Sigmoid colon (tissue), 7 donors: Measurements from ENCODE around the gene NPB. TPM values are rescaled to one million over a fixed set of nuclear protein-coding genes. Genes with fewer than 3 reads are reported as not detected.

Source experiments
- DNase-seq: peaks from one replicate; pipeline ENCODE4 v3.0.0-alpha.2; 2019
- H3K27ac ChIP-seq, 4 donors: fragments of 200-600 bp; sonication (generic); one replicate each; pipeline ENCODE4 v1.5.1; 2016 to 2019; ENCODE audit warnings: mild to moderate bottlenecking in 1 of 4
- H3K27me3 ChIP-seq, 3 donors: fragments of 200-600 bp; sonication (generic); one replicate each; pipeline ENCODE4 v1.5.1; 2019; ENCODE audit warnings: mild to moderate bottlenecking in 1 of 3
- H3K36me3 ChIP-seq, 4 donors: fragments of 200-600 bp; sonication (generic); one replicate each; pipeline ENCODE4 v1.5.1; 2016 to 2019
- H3K4me1 ChIP-seq, 4 donors: fragments of 200-600 bp; sonication (generic); one replicate each; pipeline ENCODE4 v1.5.1; 2017 to 2019
- H3K4me3 ChIP-seq, 4 donors: fragments of 200-600 bp; sonication (generic); one replicate each; pipeline ENCODE4 v1.5.1; 2017 to 2019; ENCODE audit warnings: mild to moderate bottlenecking in 2 of 4, moderate library complexity in 1 of 4
- H3K9me3 ChIP-seq, 4 donors: fragments of 200-600 bp in 3 of 4; sonication (generic) in 3 of 4; one replicate each; pipeline versions ENCODE4 v1.5.1 to v1.6.1; 2013 to 2019
- CTCF ChIP-seq, 4 experiments: fragments of 450-650 bp in 3 of 4; fragments of 200-600 bp in 1 of 4; IDR thresholded peaks; one replicate each; pipeline ENCODE4 v1.5.1; 2016 to 2019; ENCODE audit warnings: antibody characterized with exemption in 4 of 4, mild to moderate bottlenecking in 3 of 4, moderate library complexity in 2 of 4
- EP300 ChIP-seq, 4 donors: sonication (generic); formaldehyde crosslinking; IDR thresholded peaks; one replicate each; pipeline ENCODE4 v1.6.1; 2017; ENCODE audit warnings: antibody characterized with exemption in 4 of 4
- POLR2A ChIP-seq, 2 donors: fragments of 450-650 bp; IDR thresholded peaks; one replicate each; pipeline ENCODE4 v1.6.1; 2016; ENCODE audit warnings: antibody characterized with exemption in 2 of 2, mild to moderate bottlenecking in 2 of 2, moderate library complexity in 2 of 2
- POLR2AphosphoS5 ChIP-seq, 4 donors: sonication (generic); formaldehyde crosslinking; IDR thresholded peaks; one replicate each; pipeline ENCODE4 v1.6.1; 2017; ENCODE audit warnings: antibody characterized with exemption in 4 of 4
- WGBS, 2 donors: extraction: QIAGEN DNeasy Blood & Tissue Kit; methylation state at CpG; one replicate each; pipeline ENCODE4 v1.1.7; 2013; 5-methylcytosine and 5-hydroxymethylcytosine counted together
- intact Hi-C: fragments of 100-400 bp; cut with DNase I; formaldehyde crosslinking; loops from one replicate; pipeline ENCODE4 v1.15.1; 2023
- polyA plus RNA-seq, 3 donors: library from polyadenylated mRNA; stranded (reverse); fragments of 200-250 nt; gene quantifications; one replicate each; pipeline ENCODE4 v1.2.3, GENCODE V29; 2013
- total RNA-seq, 4 donors: library from RNA; depleted of rRNA; stranded (reverse); fragments of >200 nt; gene quantifications; one replicate each; pipeline ENCODE4 v1.1.0, GENCODE V29; 2016
- donor health status: healthy with polysubstance abuse.
- donor health status: Bipolar disorder and iron deficiency.
- donor health status: healthy.

NPB gene
- total RNA-seq (1 to 10 TPM in 1 of 4 donors, under 1 TPM in 2, not detected in 1; 0.27 to 1.8 (median 0.71) TPM), polyA plus RNA-seq (under 1 TPM in 1 of 3 donors, not detected in 2; 0.87 TPM)

GRCh38 chr17:81902023-81902652, at the start of gene NPB:
Gene NPB, plus strand, starts transcription at chr17:81902238. Its CDS starts 40 bp downstream, at chr17:81902278.
- H3K4me3 ChIP-seq, result peak within 1 kb of the TSS in 3 of 4 donors; percentile 29 to 46 (median 39)
- H3K36me3 ChIP-seq, result peaks cover 0 to 42% (median 27%) of the 10 kb centered on the region in 4 donors
- no peak within 1 kb of the TSS for H3K27ac ChIP-seq

GRCh38 chr17:81854974-81855774, 46.9 kb upstream of the NPB start:
- H3K36me3 ChIP-seq, result peaks cover 19 to 87% (median 55%) of the 10 kb centered on the region in 4 donors
- H3K27me3 ChIP-seq, result no peaks in the 10 kb centered on the region
- intact Hi-C loops, result no loop called here
- TF ChIP-seq EP300 (IDR thresholded peaks at IDR 0.05) (no peak), POLR2AphosphoS5 (IDR thresholded peaks at IDR 0.05) (no peak), CTCF (IDR thresholded peaks at IDR 0.05) (no peak)
- no peak for DNase-seq
- peaks cover 0 to 33% (median 25%) of the 10 kb centered on the region in 4 donors for H3K4me1 ChIP-seq
- no peak overlapping the region for H3K4me3 ChIP-seq
- no peaks in the 10 kb centered on the region for H3K9me3 ChIP-seq
- H3K27ac ChIP-seq, result no peak overlapping the region
- WGBS, 2 donors, result 68 to 86% methylated on average over 29 of the region's 29 CpGs

More at GRCh38 chr17:81902023-81902652, at the start of gene NPB:
- no peak for DNase-seq
- TF ChIP-seq CTCF (IDR thresholded peaks at IDR 0.05) (no peak), POLR2A (IDR thresholded peaks at IDR 0.05) (no peak), POLR2AphosphoS5 (IDR thresholded peaks at IDR 0.05) (no peak), EP300 (IDR thresholded peaks at IDR 0.05) (no peak)
- H3K9me3 ChIP-seq, result no peaks in the 10 kb centered on the region
- intact Hi-C loops, result no loop called here
- H3K27me3 ChIP-seq, result peaks cover 4 to 27% (median 23%) of the 10 kb centered on the region in 3 donors
- H3K4me1 ChIP-seq, result peaks cover 0 to 15% (median 14%) of the 10 kb centered on the region in 4 donors
- WGBS, 2 donors, result 1 to 2% methylated on average over 79 of the region's 79 CpGs

GRCh38 chr17:81858170-81858966, 43.7 kb upstream of the NPB start:
- peak overlapping the region in 1 of 4 donors; percentile 80 for H3K4me3 ChIP-seq
- H3K27ac ChIP-seq, result no peak overlapping the region
- peaks cover 0 to 58% (median 32%) of the 10 kb centered on the region in 4 donors for H3K36me3 ChIP-seq
- intact Hi-C loops, result no loop called here
- no peak for DNase-seq
- TF ChIP-seq POLR2A (IDR thresholded peaks at IDR 0.05) (no peak), EP300 (IDR thresholded peaks at IDR 0.05) (no peak), CTCF (IDR thresholded peaks at IDR 0.05) (no peak), POLR2AphosphoS5 (IDR thresholded peaks at IDR 0.05) (no peak)
- H3K27me3 ChIP-seq, result no peaks in the 10 kb centered on the region
- H3K9me3 ChIP-seq, result no peaks in the 10 kb centered on the region
- H3K4me1 ChIP-seq, result peaks cover 0 to 55% (median 38%) of the 10 kb centered on the region in 4 donors
- 85 to 89% methylated on average over 30 of the region's 30 CpGs for WGBS, 2 donors

- 40 to 60% methylated on average over 23 of the region's 23 CpGs for whole genome bisulfite sequencing, 2 donors
- Histone ChIP-seq H3K36me3 (peaks cover 0 to 54% (median 23%) of the 10 kb centered on the region in 4 donors), H3K4me3 (peak overlapping the region; percentile 57 to 95 (median 78)), H3K9me3 (no peaks in the 10 kb centered on the region), H3K4me1 (peaks cover 0 to 59% (median 38%) of the 10 kb centered on the region in 4 donors), H3K27ac (peak overlapping the region; percentile 90 to 98 (median 96)), H3K27me3 (no peaks in the 10 kb centered on the region)
- TF ChIP-seq POLR2AphosphoS5 (IDR thresholded peaks at IDR 0.05) (no peak), POLR2A (IDR thresholded peaks at IDR 0.05) (no peak), EP300 (IDR thresholded peaks at IDR 0.05) (no peak), CTCF (IDR thresholded peaks at IDR 0.05) (no peak)
- intact Hi-C loops, result no loop called here
- DNase-seq, result no peak
Measured at GRCh38 chr17:81858967-81859905, 42.8 kb upstream of the NPB start.
